IPS-NIHi7 (cell line): ENCODE data around the gene ISYNA1.
A peak's percentile ranks its signal among the peaks of the same experiment; 100 is the strongest.
"Not testable (repeated sequence)": the region's sequence is repeated elsewhere in the genome, so short reads cannot be mapped to it uniquely, and the experiment has no call there.

Experiments
- DNase-seq: peaks from one replicate; pipeline ENCODE4 v3.0.0; 2012; ENCODE audit warnings: mixed read lengths; ENCODE audit errors: extremely low spot score

ISYNA1 gene

GRCh38 chr19:18419195-18419698 is 18.7 kb downstream of the ISYNA1 start, which contains the start of gene SSBP4:
TSS of gene SSBP4 (plus strand) at chr19:18419398. CDS start at chr19:18419649, 251 bp downstream.
- peak; percentile 78 for DNase-seq

DNA sequence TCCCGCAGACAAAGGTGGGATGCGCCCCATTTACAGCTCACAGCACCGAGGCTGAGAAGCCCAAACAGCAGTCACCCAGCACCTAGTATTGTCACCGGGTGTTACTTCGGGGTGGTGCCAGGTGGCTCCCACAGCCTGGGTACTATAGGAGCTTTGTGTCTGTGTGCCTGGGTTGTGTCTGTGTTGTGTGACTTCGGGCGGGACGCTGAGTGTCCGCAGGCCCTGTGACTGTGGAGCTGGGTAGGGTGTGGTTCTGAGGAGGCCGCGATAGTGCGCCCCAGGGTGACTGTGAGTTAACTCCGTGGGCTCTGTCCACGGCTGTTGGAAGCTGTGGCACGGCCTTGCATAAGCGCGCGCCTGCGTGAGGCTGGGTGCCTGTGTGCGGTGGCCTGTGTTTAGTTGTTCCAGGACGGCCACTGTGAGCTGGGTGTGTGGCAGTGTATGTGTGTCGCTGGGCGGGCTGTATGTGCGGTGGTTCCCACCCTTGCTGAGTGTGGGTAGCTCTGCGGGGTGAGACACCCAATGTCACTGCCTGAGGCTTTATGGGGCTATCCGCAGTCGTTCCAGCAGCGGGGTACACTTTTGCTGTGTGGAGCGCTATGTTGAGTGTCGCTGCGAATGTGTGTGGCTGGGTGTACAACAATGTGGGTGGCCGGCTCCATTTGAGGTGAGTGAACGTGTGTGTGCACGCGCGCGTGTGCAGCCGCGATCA is 19.3 kb downstream of the ISYNA1 start:
- DNase-seq: no peak

DNA sequence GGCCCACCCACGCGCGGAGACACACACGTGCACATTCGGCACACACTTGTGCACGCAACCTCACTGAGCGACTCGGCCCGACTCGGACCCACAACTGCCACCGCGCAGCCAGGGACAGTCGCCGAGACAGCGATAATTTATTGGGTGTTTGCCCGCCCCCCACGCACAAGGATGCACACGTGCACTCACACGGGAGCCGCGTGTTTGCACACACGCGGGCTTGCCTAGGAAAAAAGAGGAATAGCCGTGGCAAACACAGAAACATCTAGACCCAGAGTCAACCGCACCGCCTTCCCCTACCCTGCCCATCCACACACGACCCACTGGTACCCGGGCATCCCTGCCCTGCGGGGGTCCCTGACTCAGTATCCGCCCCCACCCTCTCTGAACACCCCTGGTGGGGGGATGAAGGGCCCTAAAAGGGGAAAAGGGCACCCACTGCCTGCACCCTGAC is 19.9 kb downstream of the ISYNA1 start:
- no peak for DNase-seq

DNA sequence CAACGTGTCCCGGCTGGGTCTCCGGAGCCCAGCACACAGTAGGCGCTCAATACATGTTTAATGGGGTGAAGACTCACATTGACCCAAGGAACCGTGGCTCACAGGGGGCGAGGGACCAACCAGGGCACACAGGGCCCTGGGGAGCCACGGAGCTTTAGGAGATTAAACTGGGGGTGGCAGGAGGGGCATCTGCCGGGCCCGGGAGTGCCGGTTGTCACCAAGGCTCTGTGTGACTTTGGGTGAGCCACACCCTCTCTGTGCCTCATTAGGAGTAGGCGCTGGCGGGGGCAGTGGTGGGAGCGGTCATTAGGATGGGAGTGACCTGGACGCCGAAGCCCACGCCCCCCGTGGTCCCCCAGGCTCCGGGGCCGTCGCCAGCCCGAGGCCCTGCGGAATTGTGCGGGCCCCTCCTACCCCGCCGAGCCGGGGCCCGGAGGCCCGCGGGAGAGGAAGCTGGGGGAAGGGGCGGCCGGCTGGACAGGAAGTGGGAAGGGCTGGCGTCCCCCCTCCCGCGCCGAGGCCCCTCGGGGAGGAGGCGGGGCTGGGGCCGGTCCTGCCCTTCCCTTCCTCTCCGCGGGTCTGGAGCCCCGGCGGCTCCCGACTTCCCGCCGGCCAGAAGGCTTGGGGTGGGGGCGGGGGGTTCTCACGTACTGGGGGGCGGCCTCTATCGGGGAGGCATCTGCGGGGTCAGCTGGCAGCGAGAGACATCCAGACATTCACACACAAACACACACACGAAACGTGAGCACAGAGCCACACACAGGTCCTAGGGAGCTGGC is 20.5 kb downstream of the ISYNA1 start:
- DNase-seq: peak; percentile 87

GRCh38 chr19:18416778-18417249 is 21.1 kb downstream of the ISYNA1 start:
- DNase-seq: peak; percentile 80

GRCh38 chr19:18415178-18415867 is 22.6 kb downstream of the ISYNA1 start:
- no peak for DNase-seq

- no peak for DNase-seq
Measured at GRCh38 chr19:18414504-18415177, 23.3 kb downstream of the ISYNA1 start.

DNA sequence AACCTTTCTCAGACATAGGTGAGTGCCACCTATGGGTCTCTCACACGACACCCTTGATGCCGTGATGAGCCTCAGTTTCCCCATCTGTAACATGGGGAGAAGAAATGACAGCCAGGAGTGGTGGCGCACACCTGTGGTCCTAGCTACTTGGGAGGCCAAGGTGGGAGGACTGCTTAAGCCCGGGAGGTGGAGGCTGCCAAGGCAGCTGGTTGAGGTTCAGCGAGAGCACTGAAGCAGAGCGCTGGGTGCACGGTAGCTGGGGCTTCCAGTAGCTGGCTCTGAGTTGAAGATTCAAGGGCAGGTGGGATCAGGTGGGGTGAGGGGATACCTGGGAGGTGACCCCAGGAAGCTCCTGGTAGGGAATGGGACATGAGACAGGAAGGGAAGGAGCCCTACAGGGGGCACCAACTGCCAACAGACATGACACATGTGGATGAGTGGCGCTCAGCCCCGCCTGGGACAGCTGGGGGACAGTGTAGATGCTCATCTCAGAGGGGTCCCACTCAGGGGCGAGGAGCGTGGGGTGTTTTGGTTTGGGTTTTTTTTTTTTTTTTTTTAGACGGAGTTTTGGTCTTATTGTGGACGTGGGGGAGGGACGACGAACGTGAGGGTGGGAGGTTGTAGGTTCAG is 25.2 kb downstream of the ISYNA1 start:
- no peak for DNase-seq

- DNase-seq: peak; percentile 73
Measured at GRCh38 chr19:18408053-18408476, 29.9 kb downstream of the ISYNA1 start.

- DNase-seq: no peak
Measured at GRCh38 chr19:18406749-18407148, 31.2 kb downstream of the ISYNA1 start.

GRCh38 chr19:18405754-18406153 is 32.2 kb downstream of the ISYNA1 start:
- not testable (repeated sequence) for DNase-seq

DNA sequence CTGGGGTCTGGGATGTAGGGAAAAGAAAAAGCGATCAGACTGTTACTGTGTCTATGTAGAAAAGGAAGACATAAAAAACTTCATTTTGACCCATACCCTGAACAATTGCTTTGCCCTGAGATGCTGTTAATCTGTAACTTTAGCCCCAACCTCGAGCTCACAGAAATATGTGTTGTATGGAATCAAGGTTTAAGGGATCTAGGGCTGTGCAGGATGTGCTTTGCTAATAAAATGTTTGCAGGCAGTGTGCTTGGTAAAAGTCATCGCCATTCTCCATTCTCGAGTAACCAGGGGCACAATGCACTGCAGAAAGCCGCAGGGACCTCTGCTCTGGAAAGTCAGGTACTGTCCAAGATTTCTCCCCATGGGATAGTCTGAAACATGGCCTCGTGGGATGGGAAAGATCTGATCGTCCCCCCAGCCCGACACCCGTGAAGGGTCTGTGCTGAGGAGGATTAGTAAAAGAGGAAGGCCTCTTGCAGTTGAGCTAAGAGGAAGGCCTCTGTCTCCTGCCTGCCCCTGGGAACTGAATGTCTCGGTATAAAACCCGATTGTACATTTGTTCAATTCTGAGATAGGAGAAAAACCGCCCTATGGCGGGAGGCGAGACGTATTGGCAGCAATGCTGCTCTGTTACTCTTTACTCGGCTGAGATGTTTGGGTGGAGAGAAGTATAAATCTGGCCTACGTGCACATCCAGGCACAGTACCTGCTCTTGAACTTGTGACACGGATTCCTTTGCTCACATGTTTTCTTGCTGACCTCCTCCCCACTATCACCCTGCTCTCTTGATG is 35.3 kb downstream of the ISYNA1 start:
- not testable (repeated sequence) for DNase-seq

DNA sequence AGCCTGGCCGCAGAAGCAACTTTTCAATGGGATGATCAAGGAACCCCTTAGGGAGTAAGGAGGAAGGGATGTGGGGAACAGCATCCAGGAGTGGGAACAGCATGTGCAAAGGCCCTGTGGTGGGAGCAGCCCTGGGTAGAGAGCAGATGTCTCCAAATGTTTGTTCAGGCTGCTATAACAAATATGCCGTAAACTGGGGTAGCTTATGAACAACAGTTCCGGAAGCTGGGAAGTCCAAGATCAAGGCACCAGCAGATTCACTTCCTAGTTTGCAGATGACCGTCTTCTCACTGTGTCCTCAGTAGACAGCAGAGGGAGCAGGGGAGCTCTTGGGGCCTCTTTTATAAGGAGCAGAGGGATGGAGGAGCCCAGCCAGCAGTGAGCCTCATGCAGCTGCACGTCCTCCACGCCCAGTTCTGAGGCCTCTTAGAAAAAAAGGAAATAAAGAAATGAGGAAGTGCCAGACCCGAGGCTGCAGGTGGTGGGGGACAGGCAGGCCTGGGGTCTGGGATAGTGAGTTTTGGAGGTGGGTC is 36.3 kb downstream of the ISYNA1 start:
- DNase-seq: no peak

DNA sequence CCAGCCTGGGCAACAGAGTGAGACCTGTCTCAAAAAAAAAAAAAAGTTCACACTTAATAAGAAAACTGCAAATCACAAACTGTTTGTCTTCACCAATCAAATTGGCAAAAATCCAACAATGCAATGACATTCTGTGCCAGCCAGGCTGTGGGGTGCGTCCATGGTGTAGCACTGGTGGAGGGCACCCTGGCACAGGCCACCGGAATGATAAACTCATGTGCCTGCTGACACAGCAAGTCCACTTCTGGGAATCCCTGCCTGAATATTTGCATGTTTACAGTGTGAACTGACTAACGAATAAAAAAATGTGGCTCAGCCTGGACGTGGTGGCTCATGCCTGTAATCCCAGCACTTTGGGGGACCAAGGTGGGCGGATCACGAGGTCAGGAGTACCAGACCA is 38.9 kb downstream of the ISYNA1 start:
- DNase-seq: no peak

GRCh38 chr19:18397242-18398202 is 40.4 kb downstream of the ISYNA1 start, which contains the start of gene LRRC25:
TSS of gene LRRC25 (minus strand) at chr19:18397622. CDS start at chr19:18396963, 659 bp downstream.
- DNase-seq: peak; percentile 65

DNA sequence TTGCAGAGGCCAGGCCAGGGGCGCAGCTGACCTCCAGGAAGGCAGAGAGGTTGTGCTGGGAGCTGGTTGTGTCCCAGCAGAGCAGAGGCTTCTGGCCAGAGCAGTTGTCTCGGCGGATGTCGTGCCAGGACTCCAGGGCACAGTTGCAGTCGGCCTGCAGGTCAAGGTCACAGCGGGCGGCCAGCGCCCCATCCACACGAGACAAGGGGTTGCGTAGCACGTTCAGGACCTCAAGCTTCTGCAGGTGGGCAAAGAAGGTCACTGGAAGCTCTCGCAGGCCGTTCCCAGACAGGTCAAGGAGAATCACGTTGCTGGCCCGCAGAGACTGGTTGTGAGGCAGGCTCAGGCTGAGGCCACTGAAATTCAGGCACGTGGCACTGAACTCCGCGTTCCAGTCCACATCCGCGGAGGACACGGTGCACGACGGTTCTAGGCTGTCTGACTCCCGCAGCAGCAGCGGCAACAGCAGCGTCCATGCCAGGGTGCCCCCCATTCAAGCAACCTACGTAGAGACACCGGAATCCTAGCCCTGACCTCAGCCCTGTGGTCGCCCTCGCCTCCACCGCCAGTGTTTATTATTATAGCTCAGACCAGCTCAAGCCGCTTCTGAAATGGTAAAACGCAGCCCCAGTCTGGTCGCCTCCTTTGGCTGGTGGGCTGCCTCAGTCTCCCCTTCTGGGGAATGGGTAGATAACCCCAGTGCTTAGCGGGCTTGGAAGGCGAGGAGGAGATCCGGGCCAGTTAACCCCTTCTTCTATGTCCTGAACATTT is 41.3 kb downstream of the ISYNA1 start:
- no peak for DNase-seq

- no peak for DNase-seq
Measured at GRCh38 chr19:18393836-18394235, 44.1 kb downstream of the ISYNA1 start.

DNA sequence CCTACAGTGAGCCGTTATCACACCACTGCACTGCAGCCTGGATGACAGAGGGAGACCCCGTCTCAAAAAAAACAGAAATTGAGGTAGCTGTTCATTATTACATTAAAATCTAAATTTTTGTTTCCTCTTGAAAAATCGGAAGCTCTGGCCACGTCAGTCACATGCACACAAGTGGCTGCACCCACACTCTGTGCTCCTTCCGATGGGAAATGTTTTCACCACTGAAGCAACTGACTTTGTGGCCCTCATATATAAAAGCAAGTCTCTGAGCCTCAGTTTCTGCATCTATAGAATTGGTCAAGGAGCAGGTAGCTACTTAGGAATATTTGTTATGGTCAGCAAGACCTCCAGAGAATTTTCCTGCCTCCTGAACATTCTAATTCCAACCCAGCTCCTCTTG is 45.0 kb downstream of the ISYNA1 start:
- no peak for DNase-seq
